Naive B cell (primary cell): ENCODE results near the gene OR13C5. TPM values are rescaled to one million over a fixed set of nuclear protein-coding genes. Genes with fewer than 3 reads are reported as not detected.
"Not testable (repeated sequence)": the region's sequence is repeated elsewhere in the genome, so short reads cannot be mapped to it uniquely, and the experiment has no call there.

Experiments used
- ATAC-seq, 2 donors: fragments of 150-1000 bp; cut with Tn5 transposase; 2 replicates each; pipeline ENCODE4 v1.10.0; 2021; ENCODE audit warnings: low read depth in 2 of 2, mild to moderate bottlenecking in 2 of 2, moderate library complexity in 2 of 2
- DNase-seq: peaks from one replicate; pipeline ENCODE4 v3.0.0; 2022
- H3K27ac Mint-ChIP-seq, 6 donors: one replicate each; pipeline ENCODE4 v1.8.0; 2020 to 2022; ENCODE audit warnings: mild to moderate bottlenecking in 6 of 6, mixed read lengths in 6 of 6, moderate library complexity in 5 of 6, inconsistent platforms in 2 of 6
- H3K27me3 Mint-ChIP-seq, 3 donors: one replicate each; pipeline ENCODE4 v1.8.0; 2021 to 2022; ENCODE audit warnings: mixed read lengths in 3 of 3, mild to moderate bottlenecking in 1 of 3
- H3K36me3 Mint-ChIP-seq, 2 donors: one replicate each; pipeline ENCODE4 v1.8.0; 2020 to 2022; ENCODE audit warnings: mixed read lengths in 2 of 2, inconsistent platforms in 1 of 2, mild to moderate bottlenecking in 1 of 2
- H3K4me1 Mint-ChIP-seq, 3 donors: one replicate each; pipeline ENCODE4 v1.8.0; 2020 to 2022; ENCODE audit warnings: mixed read lengths in 3 of 3, inconsistent platforms in 1 of 3, mild to moderate bottlenecking in 1 of 3, moderate library complexity in 1 of 3
- H3K4me3 Mint-ChIP-seq, 8 donors: one replicate each; pipeline ENCODE4 v1.8.0; 2020 to 2022; ENCODE audit warnings: mild to moderate bottlenecking in 8 of 8, mixed read lengths in 8 of 8, moderate library complexity in 8 of 8, inconsistent platforms in 2 of 8
- H3K9me3 Mint-ChIP-seq, 7 donors: one replicate each; pipeline ENCODE4 v1.8.0; 2020 to 2022; ENCODE audit warnings: mixed read lengths in 7 of 7, mild to moderate bottlenecking in 5 of 7, inconsistent platforms in 2 of 7, moderate library complexity in 1 of 7
- polyA plus RNA-seq, 6 donors: library from polyadenylated mRNA; unstranded; fragments of 300-500 nt; fragmentation: Illumina TruSeq; gene quantifications; one replicate each; pipeline ENCODE4 v1.2.3, GENCODE V29; 2021; ENCODE audit warnings: low read depth in 6 of 6

Gene OR13C5, protein sequence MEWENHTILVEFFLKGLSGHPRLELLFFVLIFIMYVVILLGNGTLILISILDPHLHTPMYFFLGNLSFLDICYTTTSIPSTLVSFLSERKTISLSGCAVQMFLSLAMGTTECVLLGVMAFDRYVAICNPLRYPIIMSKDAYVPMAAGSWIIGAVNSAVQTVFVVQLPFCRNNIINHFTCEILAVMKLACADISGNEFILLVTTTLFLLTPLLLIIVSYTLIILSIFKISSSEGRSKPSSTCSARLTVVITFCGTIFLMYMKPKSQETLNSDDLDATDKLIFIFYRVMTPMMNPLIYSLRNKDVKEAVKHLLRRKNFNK
- polyA plus RNA-seq = not detected

DNA sequence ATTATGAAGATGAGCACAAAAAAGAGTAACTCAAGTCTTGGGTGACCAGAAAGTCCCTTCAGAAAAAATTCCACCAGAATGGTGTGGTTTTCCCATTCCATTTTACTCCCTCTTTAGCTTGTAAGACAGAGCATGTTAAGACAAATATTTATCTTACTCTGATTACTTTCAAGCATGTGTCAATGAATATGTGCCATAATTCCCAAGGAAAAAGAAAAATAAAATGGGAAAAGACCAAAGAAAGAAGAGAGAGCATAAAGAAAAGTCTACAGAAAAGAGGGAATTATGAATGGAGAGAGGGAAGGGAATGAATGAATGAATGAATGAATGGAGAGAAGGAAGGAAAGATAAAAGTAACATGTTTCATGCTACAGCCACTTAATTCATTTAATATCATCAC is at the start of gene OR13C5:
TSS of gene OR13C5 (minus strand) at position 101 of the 400 bp plus-strand sequence. CDS start at position 101, 0 bp downstream.
- H3K27ac Mint-ChIP-seq, H3K4me1 Mint-ChIP-seq, H3K4me3 Mint-ChIP-seq, H3K9me3 Mint-ChIP-seq, H3K36me3 Mint-ChIP-seq, ATAC-seq, H3K27me3 Mint-ChIP-seq, DNase-seq: not testable (repeated sequence)

DNA sequence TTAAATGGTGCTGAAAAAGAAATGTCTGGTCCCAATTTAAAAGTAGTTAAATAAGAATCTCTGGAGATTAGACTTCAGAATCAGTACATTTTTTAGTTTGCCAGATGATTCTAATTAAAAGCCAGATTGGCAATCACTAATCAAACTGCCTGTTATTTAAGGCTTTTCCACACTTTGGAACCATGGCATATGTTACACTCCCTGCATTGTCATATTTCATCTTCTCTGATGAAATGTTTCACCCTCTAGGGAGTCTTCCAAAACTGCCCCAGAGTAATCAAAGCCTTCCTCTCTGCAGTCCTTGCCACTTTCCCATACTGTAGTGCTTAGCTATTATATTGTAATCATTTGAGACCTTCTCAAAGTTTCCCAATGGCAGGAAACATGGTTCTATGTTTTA is 36.2 kb upstream of the OR13C5 start:
- H3K4me1 Mint-ChIP-seq = no peaks in the 10 kb centered on the region
- H3K9me3 Mint-ChIP-seq = peaks cover 7 to 36% (median 21%) of the 10 kb centered on the region in 7 donors
- ATAC-seq (no peak), DNase-seq (no peak)
- H3K27ac Mint-ChIP-seq = no peak overlapping the region
- peaks cover 12 to 14% of the 10 kb centered on the region in 2 donors for H3K36me3 Mint-ChIP-seq
- H3K27me3 Mint-ChIP-seq = peaks cover 0 to 4% (median 0%) of the 10 kb centered on the region in 3 donors
- H3K4me3 Mint-ChIP-seq = no peak overlapping the region

DNA sequence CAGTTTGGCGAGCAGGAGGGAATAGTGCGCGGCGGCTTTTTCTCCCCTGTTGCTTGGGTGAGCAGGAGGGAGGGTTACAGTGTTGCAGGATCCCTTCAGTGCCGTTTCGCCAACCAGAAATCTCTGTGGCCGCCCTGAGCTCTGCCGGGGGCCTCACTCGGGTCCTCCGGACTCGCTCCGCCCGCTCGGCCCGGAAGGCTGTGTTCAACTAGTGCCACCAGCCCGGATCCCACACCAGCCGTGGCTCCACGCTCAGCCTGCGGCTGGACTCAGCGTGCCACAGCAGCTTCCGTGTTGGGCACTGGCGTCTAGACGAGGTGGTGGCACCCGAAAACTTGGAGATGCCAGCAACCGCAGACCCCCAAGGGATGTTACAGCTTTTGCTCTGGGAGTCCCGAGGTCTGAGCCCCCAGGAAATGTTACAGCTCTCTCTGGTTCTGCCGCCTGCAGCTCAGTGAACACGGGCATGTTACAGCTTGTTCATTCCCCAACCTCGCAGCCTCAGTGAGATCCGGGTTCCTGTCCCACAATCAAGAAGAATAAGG is 34.8 kb upstream of the OR13C5 start:
- Mint-ChIP-seq H3K4me3 (no peak overlapping the region), H3K36me3 (peaks cover 1 to 11% of the 10 kb centered on the region in 2 donors), H3K27me3 (peaks cover 0 to 4% (median 0%) of the 10 kb centered on the region in 3 donors), H3K27ac (no peak overlapping the region), H3K9me3 (peaks cover 0 to 22% (median 10%) of the 10 kb centered on the region in 7 donors), H3K4me1 (no peaks in the 10 kb centered on the region)
- ATAC-seq = no peak
- peak; percentile 2 for DNase-seq

DNA sequence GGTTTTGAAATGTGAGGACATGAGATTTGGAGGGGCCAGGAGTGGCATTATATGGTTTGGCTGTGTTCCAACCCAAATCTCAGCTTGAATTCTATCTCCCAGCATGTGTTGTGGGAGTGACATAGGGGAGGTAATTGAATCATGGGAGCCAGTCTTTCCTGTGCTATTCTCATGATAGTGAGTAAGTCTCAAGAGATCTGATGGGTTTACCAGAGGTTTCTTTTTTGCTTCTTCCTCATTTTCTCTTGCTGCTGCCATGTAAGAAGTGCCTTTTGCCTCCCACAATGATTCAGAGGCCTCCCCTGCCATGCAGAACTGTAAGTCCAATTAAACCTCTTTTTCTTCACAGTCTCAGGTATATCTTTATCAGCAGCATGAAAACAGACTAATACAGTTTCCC is 26.8 kb upstream of the OR13C5 start:
- not testable (repeated sequence) for H3K4me3 Mint-ChIP-seq, H3K27me3 Mint-ChIP-seq, H3K27ac Mint-ChIP-seq, DNase-seq, H3K4me1 Mint-ChIP-seq, H3K36me3 Mint-ChIP-seq, ATAC-seq
- H3K9me3 Mint-ChIP-seq = peaks cover 9 to 28% (median 20%) of the 10 kb centered on the region in 7 donors

DNA sequence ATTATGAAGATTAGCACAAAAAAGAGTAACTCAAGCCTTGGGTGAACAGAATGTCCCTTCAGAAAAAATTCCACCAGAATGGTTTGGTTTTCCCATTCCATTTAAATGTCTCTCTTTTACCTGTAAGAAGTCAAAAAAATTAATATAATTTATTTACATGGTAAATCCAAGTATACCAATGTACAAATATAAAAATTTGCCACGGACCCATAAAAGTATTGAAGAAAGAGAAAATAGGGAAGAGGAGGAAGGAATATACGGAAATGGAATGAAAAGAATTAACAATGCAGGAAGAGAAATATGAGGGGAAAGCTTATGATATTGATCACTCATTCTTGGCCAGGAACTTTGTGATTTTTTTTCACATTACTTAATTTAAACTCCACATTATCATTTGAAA is 18.9 kb upstream of the OR13C5 start, which contains the start of gene OR13C9:
TSS of gene OR13C9 (minus strand) at position 101 of the 400 bp plus-strand sequence. CDS start at position 101, 0 bp downstream.
- Mint-ChIP-seq H3K4me1 (no peaks in the 10 kb centered on the region), H3K9me3 (peaks cover 0 to 10% (median 3%) of the 10 kb centered on the region in 7 donors)
- no peak for ATAC-seq

DNA sequence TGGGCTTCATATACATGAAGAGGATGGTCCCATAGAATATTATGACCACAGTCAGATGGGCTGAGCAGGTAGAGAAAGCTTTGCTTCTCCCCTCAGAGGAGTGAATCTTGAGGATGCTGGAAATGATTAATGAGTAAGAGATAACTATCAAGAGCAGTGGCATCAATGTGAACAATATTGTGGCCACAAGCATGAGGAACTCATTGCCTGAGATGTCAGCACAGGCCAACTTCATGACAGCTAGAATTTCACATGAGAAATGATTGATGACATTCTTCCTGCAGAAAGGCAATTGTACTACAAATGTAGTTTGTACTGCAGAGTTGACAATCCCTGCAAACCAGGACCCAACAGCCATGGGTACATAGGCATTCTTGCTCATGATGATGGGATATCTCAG is 18.2 kb upstream of the OR13C5 start:
- H3K9me3 Mint-ChIP-seq = peaks cover 0 to 7% (median 2%) of the 10 kb centered on the region in 7 donors
- H3K36me3 Mint-ChIP-seq = no peaks in the 10 kb centered on the region
- H3K4me3 Mint-ChIP-seq = no peak overlapping the region
- no peak for DNase-seq
- ATAC-seq = no peak
- no peaks in the 10 kb centered on the region for H3K4me1 Mint-ChIP-seq
- peaks cover 0 to 4% (median 0%) of the 10 kb centered on the region in 3 donors for H3K27me3 Mint-ChIP-seq
- no peak overlapping the region for H3K27ac Mint-ChIP-seq

More for the DNA sequence above, 18.9 kb upstream of the OR13C5 start, which contains the start of gene OR13C9:
- Mint-ChIP-seq H3K27ac (no peak within 1 kb of the TSS), H3K36me3 (no peaks in the 10 kb centered on the region), H3K27me3 (peaks cover 0 to 4% (median 0%) of the 10 kb centered on the region in 3 donors), H3K4me3 (no peak within 1 kb of the TSS)
- no peak for DNase-seq

DNA sequence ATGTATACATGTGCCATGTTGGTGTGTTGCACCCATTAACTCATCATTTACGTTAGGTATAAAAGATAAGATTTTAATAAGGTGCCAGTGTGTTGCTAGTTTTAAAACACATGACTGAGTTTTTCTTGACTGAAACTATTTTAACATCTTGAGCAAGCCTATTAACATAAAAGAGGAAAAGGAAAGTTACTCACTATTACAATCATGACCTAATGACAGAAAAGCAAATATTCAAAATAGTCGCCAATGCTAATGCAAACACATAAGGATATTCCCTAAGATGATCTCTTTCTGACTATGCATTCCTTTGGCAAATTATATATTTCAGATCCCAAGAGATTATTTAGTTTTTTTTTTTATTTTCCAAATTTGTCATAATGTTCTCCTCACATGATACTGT is 12.0 kb upstream of the OR13C5 start:
- ATAC-seq = no peak

DNA sequence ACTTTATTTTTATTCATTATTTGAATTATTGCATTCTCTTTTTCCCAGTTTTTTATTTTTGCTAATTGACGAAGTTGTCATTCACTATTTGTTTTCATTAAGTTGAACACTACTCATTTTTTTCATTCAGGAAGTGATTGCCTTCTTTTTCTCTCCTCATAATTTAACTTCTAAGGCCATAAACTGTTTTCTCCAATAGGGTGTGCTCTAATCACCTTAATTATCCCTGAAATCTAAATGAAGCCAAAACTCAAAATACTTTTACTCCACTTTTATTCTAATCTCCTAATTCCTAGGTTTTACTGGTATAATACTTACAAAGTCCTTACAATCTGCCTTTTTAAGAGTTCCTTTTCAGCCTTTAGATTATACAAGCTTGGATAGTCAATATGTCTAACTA is 9.1 kb upstream of the OR13C5 start:
- H3K4me1 Mint-ChIP-seq = no peaks in the 10 kb centered on the region
- no peak for ATAC-seq
- no peak overlapping the region for H3K4me3 Mint-ChIP-seq
- H3K9me3 Mint-ChIP-seq = no peaks in the 10 kb centered on the region
- H3K27ac Mint-ChIP-seq = no peak overlapping the region
- H3K36me3 Mint-ChIP-seq = no peaks in the 10 kb centered on the region
- peaks cover 0 to 4% (median 0%) of the 10 kb centered on the region in 3 donors for H3K27me3 Mint-ChIP-seq
- DNase-seq = no peak

More for the DNA sequence above, 12.0 kb upstream of the OR13C5 start:
- Mint-ChIP-seq H3K4me1 (no peaks in the 10 kb centered on the region), H3K9me3 (peaks cover 0 to 7% (median 0%) of the 10 kb centered on the region in 7 donors), H3K27ac (no peak overlapping the region), H3K4me3 (no peak overlapping the region), H3K27me3 (peaks cover 0 to 8% (median 0%) of the 10 kb centered on the region in 3 donors), H3K36me3 (no peaks in the 10 kb centered on the region)
- no peak for DNase-seq

DNA sequence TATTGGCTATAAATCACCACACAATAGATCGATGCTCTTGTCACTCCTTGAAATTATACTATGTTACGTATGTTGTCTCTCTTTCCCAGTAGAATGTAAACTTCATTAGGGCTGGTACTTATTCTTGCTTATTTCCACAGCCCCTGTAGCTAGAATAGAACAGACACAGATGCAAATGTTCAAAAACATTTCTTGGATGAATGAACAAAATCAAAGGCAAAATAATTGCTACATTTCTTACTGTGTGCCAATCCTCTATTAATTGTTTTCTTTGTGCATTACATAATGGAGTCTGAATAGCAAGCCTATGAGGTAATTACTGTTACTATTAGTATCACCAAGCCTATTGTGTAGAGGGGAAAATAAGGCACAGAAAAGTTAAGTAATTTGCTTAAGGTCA is 6.9 kb upstream of the OR13C5 start:
- H3K36me3 Mint-ChIP-seq = no peaks in the 10 kb centered on the region
- H3K27ac Mint-ChIP-seq = no peak overlapping the region
- no peak for DNase-seq
- H3K27me3 Mint-ChIP-seq = no peaks in the 10 kb centered on the region
- H3K4me3 Mint-ChIP-seq = no peak overlapping the region
- H3K4me1 Mint-ChIP-seq = no peaks in the 10 kb centered on the region
- no peak for ATAC-seq
- H3K9me3 Mint-ChIP-seq = no peaks in the 10 kb centered on the region

DNA sequence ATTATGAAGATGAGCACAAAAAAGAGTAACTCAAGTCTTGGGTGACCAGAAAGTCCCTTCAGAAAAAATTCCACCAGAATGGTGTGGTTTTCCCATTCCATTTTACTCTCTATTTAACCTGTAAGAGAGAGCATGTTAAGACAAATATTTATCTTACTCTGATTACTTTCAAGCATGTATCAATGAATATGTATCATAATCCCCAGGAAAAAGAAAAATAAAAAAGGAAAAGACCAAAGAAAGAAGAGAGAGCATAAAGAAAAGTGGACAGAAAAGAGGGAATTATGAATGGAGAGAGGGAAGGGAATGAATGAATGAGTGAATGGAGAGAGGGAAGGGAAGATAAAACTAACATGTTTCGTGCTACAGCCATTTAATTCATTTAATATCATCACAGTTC is 6.3 kb upstream of the OR13C5 start, which contains the start of gene OR13C2:
TSS of gene OR13C2 (minus strand) at position 101 of the 400 bp plus-strand sequence. CDS start at position 101, 0 bp downstream.
- ATAC-seq, H3K27me3 Mint-ChIP-seq, DNase-seq, H3K9me3 Mint-ChIP-seq, H3K4me3 Mint-ChIP-seq, H3K4me1 Mint-ChIP-seq, H3K36me3 Mint-ChIP-seq, H3K27ac Mint-ChIP-seq: not testable (repeated sequence)

DNA sequence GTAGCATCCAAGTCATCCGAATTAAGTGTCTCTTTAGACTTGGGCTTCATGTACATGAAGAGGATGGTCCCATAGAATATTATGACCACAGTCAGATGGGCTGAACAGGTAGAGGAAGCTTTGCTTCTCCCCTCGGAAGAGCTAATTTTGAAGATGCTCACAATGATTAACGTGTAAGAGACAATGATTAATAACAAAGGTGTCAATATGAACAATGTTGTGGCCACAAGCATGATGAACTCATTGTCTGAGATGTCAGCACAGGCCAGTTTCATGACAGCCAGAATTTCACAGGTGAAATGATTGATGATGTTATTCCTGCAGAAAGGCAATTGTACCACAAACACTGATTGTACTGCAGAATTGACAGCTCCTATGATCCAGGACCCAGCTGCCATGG is 5.6 kb upstream of the OR13C5 start:
- no peaks in the 10 kb centered on the region for H3K9me3 Mint-ChIP-seq
- no peaks in the 10 kb centered on the region for H3K4me1 Mint-ChIP-seq
- H3K36me3 Mint-ChIP-seq = no peaks in the 10 kb centered on the region
- no peak overlapping the region for H3K27ac Mint-ChIP-seq
- H3K4me3 Mint-ChIP-seq = no peak overlapping the region
- no peak for DNase-seq
- ATAC-seq = no peak
- H3K27me3 Mint-ChIP-seq = no peaks in the 10 kb centered on the region

DNA sequence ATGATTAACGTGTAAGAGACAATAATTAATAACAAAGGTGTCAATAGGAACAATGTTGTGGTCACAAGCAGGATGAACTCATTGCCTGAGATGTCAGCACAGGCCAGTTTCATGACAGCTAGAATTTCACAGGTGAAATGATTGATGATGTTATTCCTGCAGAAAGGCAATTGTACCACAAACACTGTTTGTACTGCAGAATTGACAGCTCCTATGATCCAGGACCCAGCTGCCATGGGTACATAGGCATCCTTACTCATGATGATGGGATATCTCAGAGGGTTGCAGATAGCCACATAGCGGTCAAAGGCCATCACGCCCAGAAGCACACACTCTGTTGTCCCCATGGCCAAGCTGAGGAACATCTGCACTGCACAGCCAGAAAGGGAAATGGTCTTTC is 464 bp downstream of the OR13C5 start:
- H3K4me1 Mint-ChIP-seq, H3K27ac Mint-ChIP-seq, H3K4me3 Mint-ChIP-seq, ATAC-seq, DNase-seq, H3K36me3 Mint-ChIP-seq, H3K27me3 Mint-ChIP-seq, H3K9me3 Mint-ChIP-seq: not testable (repeated sequence)

DNA sequence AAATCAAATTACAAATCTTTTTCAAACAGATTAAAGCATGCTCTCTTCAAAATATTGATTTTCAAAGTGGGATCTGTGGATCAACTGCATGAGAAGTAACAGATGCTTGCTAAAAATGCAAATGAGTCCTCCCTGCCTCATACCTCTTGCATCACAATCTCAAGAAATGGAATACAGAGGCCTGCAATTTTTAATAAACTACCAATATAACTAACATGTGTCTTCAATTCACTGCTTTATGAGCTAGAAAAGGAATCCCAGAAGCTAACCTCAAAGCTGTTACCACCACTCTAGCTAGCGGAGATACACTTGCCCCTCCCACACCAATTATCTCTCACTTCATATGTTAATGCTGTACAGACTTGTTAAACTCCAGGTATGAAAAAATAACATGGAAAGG is 9.6 kb downstream of the OR13C5 start:
- no peaks in the 10 kb centered on the region for H3K36me3 Mint-ChIP-seq
- H3K9me3 Mint-ChIP-seq = peaks cover 7 to 26% (median 11%) of the 10 kb centered on the region in 7 donors
- DNase-seq (no peak), ATAC-seq (no peak)
- no peak overlapping the region for H3K27ac Mint-ChIP-seq
- H3K4me1 Mint-ChIP-seq = no peaks in the 10 kb centered on the region
- no peak overlapping the region for H3K4me3 Mint-ChIP-seq
- peaks cover 0 to 6% (median 0%) of the 10 kb centered on the region in 3 donors for H3K27me3 Mint-ChIP-seq
